GM19372 (cell line): ENCODE measurements around the gene KCNQ5.

Experiments
- ATAC-seq: cut with Tn5 transposase; IDR thresholded peaks from one replicate; pipeline ENCODE4 v1.9.1; 2021; ENCODE audit warnings: mild to moderate bottlenecking, low read depth, moderate library complexity; ENCODE audit not compliant: unreplicated experiment

KCNQ5 gene

GRCh38 chr6:72941263-72941662 is 319.4 kb downstream of the KCNQ5 start:
- ATAC-seq = no peak

GRCh38 chr6:72941751-72942150 is 319.9 kb downstream of the KCNQ5 start:
- no peak for ATAC-seq

- no peak for ATAC-seq
These were observed 321.8 kb downstream of the KCNQ5 start for GRCh38 chr6:72943699-72944098.

- ATAC-seq = no peak
These were observed 322.8 kb downstream of the KCNQ5 start for GRCh38 chr6:72944660-72945059.

GRCh38 chr6:72946774-72947173 is 324.9 kb downstream of the KCNQ5 start:
- ATAC-seq = no peak

GRCh38 chr6:72947534-72947933 is 325.7 kb downstream of the KCNQ5 start:
- no peak for ATAC-seq

- no peak for ATAC-seq
These were observed 326.3 kb downstream of the KCNQ5 start for GRCh38 chr6:72948153-72948552.

- ATAC-seq = no peak
These were observed 328.4 kb downstream of the KCNQ5 start for GRCh38 chr6:72950114-72950860.

GRCh38 chr6:72952808-72953630 is 331.2 kb downstream of the KCNQ5 start:
- ATAC-seq = no peak

GRCh38 chr6:72953971-72954381 is 332.1 kb downstream of the KCNQ5 start:
- no peak for ATAC-seq

- ATAC-seq = no peak
These were observed 332.9 kb downstream of the KCNQ5 start for GRCh38 chr6:72954716-72955115.

- no peak for ATAC-seq
These were observed 333.8 kb downstream of the KCNQ5 start for GRCh38 chr6:72955666-72956065.

- ATAC-seq = no peak
These were observed 334.4 kb downstream of the KCNQ5 start for GRCh38 chr6:72956272-72956671.

- ATAC-seq = no peak
These were observed 338.0 kb downstream of the KCNQ5 start for GRCh38 chr6:72959821-72960220.

- ATAC-seq = no peak
These were observed 342.1 kb downstream of the KCNQ5 start for GRCh38 chr6:72963946-72964345.

- ATAC-seq = no peak
These were observed 344.9 kb downstream of the KCNQ5 start for GRCh38 chr6:72966628-72967280.

- no peak for ATAC-seq
These were observed 345.5 kb downstream of the KCNQ5 start for GRCh38 chr6:72967329-72967728.

GRCh38 chr6:72968704-72969103 is 346.8 kb downstream of the KCNQ5 start:
- no peak for ATAC-seq

- no peak for ATAC-seq
These were observed 347.8 kb downstream of the KCNQ5 start for GRCh38 chr6:72969666-72970065.

- ATAC-seq = no peak
These were observed 350.7 kb downstream of the KCNQ5 start for GRCh38 chr6:72972579-72972978.

GRCh38 chr6:72974276-72974675 is 352.4 kb downstream of the KCNQ5 start:
- no peak for ATAC-seq
